Endodermal cell (in vitro differentiated cells): Measurements from ENCODE around the gene PAN3. TPM values are rescaled to one million over a fixed set of nuclear protein-coding genes. Genes with fewer than 3 reads are reported as not detected.

Experiments
- DNase-seq: peaks from one replicate; pipeline ENCODE4 v3.0.0-alpha.2; 2017
- H3K27ac ChIP-seq: 2 replicates; pipeline ENCODE4 v1.5.1; 2013; ENCODE audit warnings: mild to moderate bottlenecking, low read depth, low read length, moderate library complexity
- H3K27me3 ChIP-seq: 2 replicates; pipeline ENCODE4 v1.6.1; 2013; ENCODE audit warnings: mild to moderate bottlenecking, low read length, moderate library complexity; ENCODE audit not compliant: insufficient read depth, control insufficient read depth, poor library complexity, severe bottlenecking
- H3K36me3 ChIP-seq: 2 replicates; pipeline ENCODE4 v1.7.0; 2013; ENCODE audit warnings: mild to moderate bottlenecking, low read length, moderate library complexity; ENCODE audit not compliant: control insufficient read depth, insufficient read depth
- H3K4me1 ChIP-seq: one replicate; pipeline ENCODE4 v1.7.0; 2013; ENCODE audit warnings: low read length; ENCODE audit not compliant: control insufficient read depth, insufficient read depth
- H3K4me3 ChIP-seq: 2 replicates; pipeline ENCODE4 v1.5.1; 2013; ENCODE audit warnings: mild to moderate bottlenecking, low read length, moderate library complexity
- H3K9ac ChIP-seq: 2 replicates; pipeline ENCODE4 v1.6.1; 2013; ENCODE audit warnings: mild to moderate bottlenecking, low read length, moderate library complexity; ENCODE audit not compliant: poor library complexity, severe bottlenecking; ENCODE audit errors: extremely low read depth
- H3K9me3 ChIP-seq: 2 replicates; pipeline ENCODE4 v1.6.1; 2013; ENCODE audit warnings: mild to moderate bottlenecking, low read length, moderate library complexity; ENCODE audit not compliant: control insufficient read depth
- H3K27ac Mint-ChIP-seq: 2 replicates; pipeline ENCODE4 v1.8.0; 2020; ENCODE audit warnings: mixed read lengths
- H3K27me3 Mint-ChIP-seq: 2 replicates; pipeline ENCODE4 v1.8.0; 2021; ENCODE audit warnings: mild to moderate bottlenecking, mixed read lengths; ENCODE audit not compliant: insufficient read depth
- H3K36me3 Mint-ChIP-seq: 2 replicates; pipeline ENCODE4 v1.8.0; 2020; ENCODE audit warnings: low read depth, mixed read lengths
- H3K4me1 Mint-ChIP-seq: 2 replicates; pipeline ENCODE4 v1.8.0; 2020; ENCODE audit warnings: mixed read lengths
- H3K4me3 Mint-ChIP-seq: 2 replicates; pipeline ENCODE4 v1.8.0; 2020; ENCODE audit warnings: mild to moderate bottlenecking, moderate library complexity, mixed read lengths
- H3K9me3 Mint-ChIP-seq: 2 replicates; pipeline ENCODE4 v1.8.0; 2020; ENCODE audit warnings: mild to moderate bottlenecking, mixed read lengths
- WGBS, 2 experiments: methylation state at CpG; one replicate each; pipeline versions ENCODE4 v1.1.5 to v1.1.7; 2013; ENCODE audit warnings: missing lambda C conversion rate in 2 of 2, mixed read lengths in 1 of 2; ENCODE audit not compliant: insufficient coverage in 1 of 2, insufficient read length in 1 of 2; 5-methylcytosine and 5-hydroxymethylcytosine counted together
- long read RNA-seq, 4 experiments: library from polyadenylated mRNA in 2 of 4; library from RNA in 1 of 4; library from capped mRNA in 1 of 4; stranded (forward) in 3 of 4; unstranded in 1 of 4; transcript quantifications; one replicate each; pipeline ENCODE4 v2.0.0, GENCODE V29; 2020 to 2021; ENCODE audit warnings: inconsistent platforms in 1 of 4
- polyA plus RNA-seq, 2 experiments: library from polyadenylated mRNA; stranded (reverse); fragments of 50-300 nt; gene quantifications; one replicate each; pipeline ENCODE4 v1.2.3, GENCODE V29; 2013
- total RNA-seq, 2 donors: library from RNA; stranded (reverse); fragmentation: NEBNext Ultra II Directional in 1 of 2; extraction: Animal tissue kit (Norgen Biotek cat#: 25700) in 1 of 2; gene quantifications; 2 replicates in 1 of 2; 3 replicates in 1 of 2; pipeline ENCODE4 v1.2.1, GENCODE V29; 2021
- TF ChIP-seq, protein P1 (sequence below): fragments of 200-600 bp; sonication (generic); conservative IDR thresholded peaks from 2 replicates; pipeline ENCODE4 v1.5.0; 2021; ENCODE audit warnings: antibody characterized with exemption, mild to moderate bottlenecking

Gene PAN3, protein sequence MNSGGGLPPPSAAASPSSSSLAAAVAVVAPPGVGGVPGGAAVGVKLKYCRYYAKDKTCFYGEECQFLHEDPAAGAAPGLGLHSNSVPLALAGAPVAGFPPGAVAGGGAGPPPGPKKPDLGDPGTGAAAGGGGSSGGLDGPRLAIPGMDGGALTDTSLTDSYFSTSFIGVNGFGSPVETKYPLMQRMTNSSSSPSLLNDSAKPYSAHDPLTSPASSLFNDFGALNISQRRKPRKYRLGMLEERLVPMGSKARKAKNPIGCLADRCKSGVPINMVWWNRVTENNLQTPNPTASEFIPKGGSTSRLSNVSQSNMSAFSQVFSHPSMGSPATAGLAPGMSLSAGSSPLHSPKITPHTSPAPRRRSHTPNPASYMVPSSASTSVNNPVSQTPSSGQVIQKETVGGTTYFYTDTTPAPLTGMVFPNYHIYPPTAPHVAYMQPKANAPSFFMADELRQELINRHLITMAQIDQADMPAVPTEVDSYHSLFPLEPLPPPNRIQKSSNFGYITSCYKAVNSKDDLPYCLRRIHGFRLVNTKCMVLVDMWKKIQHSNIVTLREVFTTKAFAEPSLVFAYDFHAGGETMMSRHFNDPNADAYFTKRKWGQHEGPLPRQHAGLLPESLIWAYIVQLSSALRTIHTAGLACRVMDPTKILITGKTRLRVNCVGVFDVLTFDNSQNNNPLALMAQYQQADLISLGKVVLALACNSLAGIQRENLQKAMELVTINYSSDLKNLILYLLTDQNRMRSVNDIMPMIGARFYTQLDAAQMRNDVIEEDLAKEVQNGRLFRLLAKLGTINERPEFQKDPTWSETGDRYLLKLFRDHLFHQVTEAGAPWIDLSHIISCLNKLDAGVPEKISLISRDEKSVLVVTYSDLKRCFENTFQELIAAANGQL
- total RNA-seq, result 10 to 100 TPM; 73.5 to 73.8 TPM
- 25.7 TPM for polyA plus RNA-seq (2013, experiment 1 of 2)
- 26.0 TPM for polyA plus RNA-seq (2013, experiment 2 of 2)
- long read RNA-seq, experiment 1, partial matches to known transcripts, result 13 of 15 reads
- long read RNA-seq, experiment 1, other reads (novel, unspliced or antisense), result 1 of 15 reads
- long read RNA-seq, experiment 2, full-length matches to known transcripts, result 6 of 30 reads
- long read RNA-seq, experiment 2, partial matches to known transcripts, result 4 of 30 reads
- long read RNA-seq, experiment 2, other reads (novel, unspliced or antisense), result 20 of 30 reads
- long read RNA-seq, experiment 3, partial matches to known transcripts, result 6 of 10 reads
- long read RNA-seq, experiment 3, other reads (novel, unspliced or antisense), result 4 of 10 reads
- long read RNA-seq, experiment 4, partial matches to known transcripts, result 0 of 7 reads
- long read RNA-seq, experiment 4, other reads (novel, unspliced or antisense), result 7 of 7 reads

DNA sequence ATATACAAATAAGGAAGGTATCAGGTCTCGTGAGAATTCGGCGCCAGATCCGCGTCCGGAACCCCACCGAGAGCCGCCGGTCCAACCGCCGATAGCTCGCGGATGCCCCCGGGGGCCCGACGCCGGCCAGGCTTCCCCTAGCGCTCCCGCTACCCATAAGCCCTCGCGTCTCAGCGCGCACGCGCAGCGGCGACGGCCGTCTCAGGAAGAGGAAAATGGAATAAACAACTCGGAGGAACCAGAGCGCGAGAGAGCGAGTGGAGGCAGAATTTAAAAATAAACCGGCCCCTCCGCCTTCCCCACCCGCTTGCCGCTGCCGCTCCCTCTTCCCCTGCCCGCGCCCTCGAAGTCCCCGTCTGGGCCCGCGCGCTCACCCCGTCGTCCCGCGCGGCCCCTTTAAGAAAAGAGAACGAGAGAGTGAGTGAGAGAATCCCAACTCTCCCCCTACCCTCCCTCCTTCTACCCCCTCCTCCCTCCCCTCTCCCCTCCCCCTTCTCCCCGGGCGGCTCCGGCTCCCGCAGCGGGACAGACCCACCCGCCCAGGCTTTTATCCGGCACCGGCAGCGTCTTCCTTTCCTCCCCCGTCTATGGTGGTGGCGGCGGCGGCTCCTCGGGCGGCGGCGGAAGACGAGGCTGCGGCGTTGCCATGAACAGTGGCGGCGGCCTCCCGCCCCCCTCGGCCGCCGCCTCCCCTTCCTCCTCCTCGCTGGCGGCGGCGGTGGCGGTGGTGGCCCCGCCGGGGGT lies at the start of gene PAN3:
TSS of gene PAN3 (plus strand) at position 534 of the 744 bp plus-strand sequence. CDS start at position 647, 113 bp downstream.
- Histone ChIP-seq H3K27ac (peak within 1 kb of the TSS; percentile 93), H3K27me3 (no peaks in the 10 kb centered on the region), H3K9me3 (no peaks in the 10 kb centered on the region), H3K9ac (peak within 1 kb of the TSS; percentile 89), H3K36me3 (no peaks in the 10 kb centered on the region), H3K4me3 (peak within 1 kb of the TSS; percentile 97), H3K4me1 (no peaks in the 10 kb centered on the region)
- TF ChIP-seq, protein P1, sequence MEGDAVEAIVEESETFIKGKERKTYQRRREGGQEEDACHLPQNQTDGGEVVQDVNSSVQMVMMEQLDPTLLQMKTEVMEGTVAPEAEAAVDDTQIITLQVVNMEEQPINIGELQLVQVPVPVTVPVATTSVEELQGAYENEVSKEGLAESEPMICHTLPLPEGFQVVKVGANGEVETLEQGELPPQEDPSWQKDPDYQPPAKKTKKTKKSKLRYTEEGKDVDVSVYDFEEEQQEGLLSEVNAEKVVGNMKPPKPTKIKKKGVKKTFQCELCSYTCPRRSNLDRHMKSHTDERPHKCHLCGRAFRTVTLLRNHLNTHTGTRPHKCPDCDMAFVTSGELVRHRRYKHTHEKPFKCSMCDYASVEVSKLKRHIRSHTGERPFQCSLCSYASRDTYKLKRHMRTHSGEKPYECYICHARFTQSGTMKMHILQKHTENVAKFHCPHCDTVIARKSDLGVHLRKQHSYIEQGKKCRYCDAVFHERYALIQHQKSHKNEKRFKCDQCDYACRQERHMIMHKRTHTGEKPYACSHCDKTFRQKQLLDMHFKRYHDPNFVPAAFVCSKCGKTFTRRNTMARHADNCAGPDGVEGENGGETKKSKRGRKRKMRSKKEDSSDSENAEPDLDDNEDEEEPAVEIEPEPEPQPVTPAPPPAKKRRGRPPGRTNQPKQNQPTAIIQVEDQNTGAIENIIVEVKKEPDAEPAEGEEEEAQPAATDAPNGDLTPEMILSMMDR, result peak; percentile 39
- Mint-ChIP-seq H3K4me3 (peak within 1 kb of the TSS; percentile 90), H3K4me1 (peaks cover 25% of the 10 kb centered on the region), H3K36me3 (peaks cover 5% of the 10 kb centered on the region), H3K27me3 (no peaks in the 10 kb centered on the region), H3K27ac (peak within 1 kb of the TSS; percentile 98), H3K9me3 (no peaks in the 10 kb centered on the region)
- WGBS, 2 experiments, result 0% methylated on average over 4 to 71 of the region's 84 CpGs
- peak; percentile 96 for DNase-seq

DNA sequence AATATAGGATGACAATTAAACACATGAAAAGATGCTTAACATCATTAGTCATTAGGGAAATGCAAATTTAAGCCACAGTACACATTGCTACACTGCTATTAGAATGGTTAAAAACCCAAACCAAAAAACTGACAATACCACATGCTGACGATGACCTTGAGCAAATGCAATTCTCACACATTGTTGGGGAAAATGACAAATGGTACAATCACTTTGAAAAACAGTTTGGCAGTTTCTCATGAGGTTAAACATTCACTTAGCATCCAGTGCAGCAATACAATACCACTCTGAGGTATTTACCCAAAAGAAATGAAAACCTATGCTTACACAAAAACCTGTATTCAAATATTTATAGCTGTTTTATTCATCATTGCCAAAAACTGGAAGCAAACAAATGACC lies 49.3 kb upstream of the PAN3 start:
- Histone ChIP-seq H3K4me3 (no peak overlapping the region), H3K36me3 (no peaks in the 10 kb centered on the region), H3K27me3 (no peaks in the 10 kb centered on the region), H3K27ac (no peak overlapping the region), H3K4me1 (no peaks in the 10 kb centered on the region), H3K9ac (no peak overlapping the region), H3K9me3 (no peaks in the 10 kb centered on the region)
- 86 to 92% methylated on average over 1 of the region's 1 CpG for WGBS, 2 experiments
- Mint-ChIP-seq H3K4me1 (no peaks in the 10 kb centered on the region), H3K27me3 (peaks cover 5% of the 10 kb centered on the region), H3K27ac (no peak overlapping the region), H3K36me3 (no peaks in the 10 kb centered on the region), H3K4me3 (no peak overlapping the region), H3K9me3 (peaks cover 2% of the 10 kb centered on the region)
- DNase-seq, result no peak
- TF ChIP-seq, protein P1, result no peak
